Peyer's patch (tissue), 4 donors: Measurements from ENCODE around the gene HMGN2.

Experiments used
- CTCF ChIP-seq, 6 experiments: fragments of 450-650 bp in 4 of 6; fragments of 200-600 bp in 2 of 6; sonication (generic) in 1 of 6; IDR thresholded peaks; one replicate each; pipeline ENCODE4 v1.5.1; 2017 to 2019; ENCODE audit warnings: antibody characterized with exemption in 6 of 6, mild to moderate bottlenecking in 3 of 6, moderate library complexity in 1 of 6
- POLR2A ChIP-seq, 2 donors: fragments of 450-650 bp; IDR thresholded peaks; one replicate each; pipeline ENCODE4 v1.5.1; 2017; ENCODE audit warnings: antibody characterized with exemption in 2 of 2, mild to moderate bottlenecking in 2 of 2, moderate library complexity in 2 of 2

GRCh38 chr1:26518355-26518754, 46.1 kb downstream of the HMGN2 start:
- no peak for TF ChIP-seq POLR2A (IDR thresholded peaks at IDR 0.05)
- TF ChIP-seq CTCF (IDR thresholded peaks at IDR 0.05), result no peak
